NT2/D1 (cell line): ENCODE results near the gene AGRP.

Experiments
- YY1 ChIP-seq: IDR thresholded peaks from 2 replicates; pipeline ENCODE4 v1.6.1; 2011; ENCODE audit not compliant: insufficient read length, insufficient read depth
- ZNF274 ChIP-seq: IDR thresholded peaks from 2 replicates; pipeline ENCODE4 v1.6.1; 2011; ENCODE audit warnings: mild to moderate bottlenecking, low read depth, low read length

DNA sequence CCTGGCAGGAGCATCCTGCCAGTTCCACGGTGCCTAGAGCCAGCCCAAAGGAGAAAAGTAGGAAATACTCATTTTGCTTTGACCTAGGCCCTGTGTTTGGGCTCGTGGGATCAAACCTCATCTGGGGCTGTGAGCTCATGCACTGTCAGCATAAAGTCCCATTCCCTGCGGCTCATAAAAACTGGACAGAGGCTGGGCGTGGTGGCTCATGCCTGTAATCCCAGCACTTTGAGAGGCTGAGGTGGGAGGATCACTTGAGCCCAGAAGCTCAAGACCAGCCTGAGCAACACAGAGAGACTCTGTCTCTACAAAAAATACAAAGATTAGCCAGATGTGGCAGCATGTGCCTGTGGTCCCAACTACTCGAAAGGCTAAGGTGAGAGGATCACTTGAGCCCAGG is 20.3 kb downstream of the AGRP start:
- no peak for TF ChIP-seq ZNF274
- TF ChIP-seq YY1 = no peak
